Fibroblast of mammary gland (primary cell): ENCODE data around the gene RAB41.
"Not testable (repeated sequence)": the region's sequence is repeated elsewhere in the genome, so short reads cannot be mapped to it uniquely, and the experiment has no call there.

ENCODE experiments used
- DNase-seq: peaks from one replicate; pipeline ENCODE4 v3.0.0-alpha.2; 2010; ENCODE audit warnings: low read depth
- H3K4me3 ChIP-seq: 2 replicates; pipeline ENCODE4 v1.5.1; 2011; ENCODE audit warnings: low read depth, mild to moderate bottlenecking, low read length, moderate library complexity; ENCODE audit not compliant: control insufficient read depth
- CTCF ChIP-seq: conservative IDR thresholded peaks from 2 replicates; pipeline ENCODE4 v1.5.1; 2011; ENCODE audit warnings: low read depth, low read length, inconsistent platforms; ENCODE audit not compliant: control insufficient read depth, insufficient read depth

The RAB41 gene

GRCh38 chrX:70262952-70263567, 18.9 kb upstream of the RAB41 start:
- peak; percentile 43 for DNase-seq
- TF ChIP-seq CTCF = peak; percentile 67
- no peak overlapping the region for H3K4me3 ChIP-seq

- TF ChIP-seq CTCF = no peak
- H3K4me3 ChIP-seq = no peak overlapping the region
- peak; percentile 10 for DNase-seq
These were observed 17.2 kb upstream of the RAB41 start for GRCh38 chrX:70264784-70265183.

DNA sequence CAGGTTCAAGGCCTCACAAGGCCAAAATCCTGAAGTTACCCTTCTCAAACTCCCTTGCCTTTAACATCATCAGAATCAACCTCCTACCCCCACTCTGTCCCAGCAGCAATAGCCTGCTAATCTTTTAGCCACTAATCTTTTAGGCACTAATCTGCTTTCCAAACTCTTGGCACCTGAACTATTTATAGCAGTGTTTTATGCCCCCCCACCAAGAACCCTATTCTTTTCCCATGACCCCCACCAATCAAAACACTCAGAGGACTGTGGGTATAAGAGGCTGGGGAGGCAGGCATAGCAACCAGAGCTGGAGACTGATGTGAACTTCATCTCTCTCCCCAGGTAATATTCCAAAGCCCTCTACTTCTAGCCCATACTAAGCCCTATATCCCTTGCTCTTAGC, 13.9 kb upstream of the RAB41 start, which contains the start of gene ARR3:
ARR3 (plus strand) TSS at position 301 of the 400 bp plus-strand sequence. CDS start 1,052 bp downstream, outside the sequence.
- no peak for TF ChIP-seq CTCF
- no peak within 1 kb of the TSS for H3K4me3 ChIP-seq

DNA sequence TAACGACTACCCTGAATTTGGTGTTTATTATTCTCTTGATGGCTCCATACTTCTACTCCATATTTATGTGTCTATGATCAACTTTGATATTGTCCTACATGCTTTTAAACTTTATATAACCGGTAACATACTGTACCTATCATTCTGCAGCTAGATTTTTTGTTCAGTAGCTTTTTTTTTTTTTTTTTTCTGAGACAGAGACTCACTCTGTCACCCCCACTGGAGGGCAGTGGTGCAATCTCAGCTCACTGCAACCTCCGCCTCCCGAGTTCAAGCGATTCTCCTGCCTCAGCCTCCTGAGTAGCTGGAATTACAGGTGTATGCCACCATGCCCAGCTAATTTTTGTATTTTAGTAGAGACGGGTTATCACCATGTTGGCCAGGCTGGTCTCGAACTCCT, 7.9 kb upstream of the RAB41 start:
- H3K4me3 ChIP-seq, DNase-seq: not testable (repeated sequence)

More for the DNA sequence above, 13.9 kb upstream of the RAB41 start, which contains the start of gene ARR3:
- DNase-seq = no peak

- no peak overlapping the region for H3K4me3 ChIP-seq
- TF ChIP-seq CTCF = no peak
- DNase-seq = no peak
These were observed 2.9 kb upstream of the RAB41 start for GRCh38 chrX:70279081-70279480.

- no peak for DNase-seq
- no peak overlapping the region for H3K4me3 ChIP-seq
- no peak for TF ChIP-seq CTCF
These were observed 1.4 kb upstream of the RAB41 start for GRCh38 chrX:70280573-70280972.

GRCh38 chrX:70289168-70289792, 7.3 kb downstream of the RAB41 start:
- H3K4me3 ChIP-seq = peak overlapping the region; percentile 75
- DNase-seq = peak; percentile 19
- no peak for TF ChIP-seq CTCF
